DMS53 (cell line): Measurements from ENCODE around the gene CTNNAL1.
"Not testable (repeated sequence)": the region's sequence is repeated elsewhere in the genome, so short reads cannot be mapped to it uniquely, and the experiment has no call there.

Experiments used
- DNase-seq: peaks from one replicate; lab custom pipeline; 2025; lab: John Stamatoyannopoulos, UW

Gene CTNNAL1

DNA sequence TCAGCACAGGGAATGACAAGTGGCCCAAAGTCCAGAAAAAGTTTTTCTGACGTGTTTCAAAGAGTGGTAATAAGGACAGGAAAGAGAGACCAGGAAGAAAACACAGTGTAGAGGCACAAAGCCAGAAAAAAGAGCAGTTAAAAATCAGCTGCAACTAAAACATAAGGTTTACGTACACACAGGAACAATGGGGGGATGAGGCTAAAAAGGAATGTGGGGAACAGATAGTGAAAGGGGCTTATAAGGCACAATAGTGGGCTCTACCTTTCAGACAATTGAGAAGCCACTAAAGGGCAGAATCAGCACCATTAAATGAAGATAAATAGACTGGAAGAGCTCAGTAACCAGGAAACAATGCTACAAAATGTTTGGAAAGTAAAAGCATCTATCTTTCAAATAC, 84.9 kb downstream of the CTNNAL1 start:
- no peak for DNase-seq

GRCh38 chr9:108924466-108924865, 88.8 kb downstream of the CTNNAL1 start:
- DNase-seq = no peak

DNA sequence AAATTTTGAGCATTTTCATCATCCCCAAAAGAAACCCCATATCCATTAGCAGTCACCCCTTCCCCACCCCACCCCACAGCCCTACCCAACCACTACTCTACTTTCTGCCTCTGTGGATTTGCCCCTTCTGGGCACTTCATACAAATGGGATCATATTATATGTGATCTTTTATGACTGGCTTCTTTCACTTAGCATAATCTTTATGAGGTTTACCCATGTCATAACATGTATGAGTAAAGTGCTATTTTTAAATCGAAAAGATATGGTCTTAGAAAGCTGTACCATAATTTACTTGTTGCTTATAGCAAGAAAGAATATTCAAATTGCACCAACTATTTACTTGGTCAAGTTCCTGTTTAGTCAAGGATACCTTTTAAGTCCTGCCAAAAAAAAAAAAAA, 92.1 kb downstream of the CTNNAL1 start:
- no peak for DNase-seq

GRCh38 chr9:108920401-108920800, 92.9 kb downstream of the CTNNAL1 start:
- DNase-seq = not testable (repeated sequence)

- peak; percentile 5 for DNase-seq
These were observed 93.8 kb downstream of the CTNNAL1 start for GRCh38 chr9:108919517-108919916.

- DNase-seq = no peak
These were observed 99.9 kb downstream of the CTNNAL1 start for GRCh38 chr9:108913391-108913790.

GRCh38 chr9:108911820-108912219, 101.5 kb downstream of the CTNNAL1 start:
- DNase-seq = no peak

DNA sequence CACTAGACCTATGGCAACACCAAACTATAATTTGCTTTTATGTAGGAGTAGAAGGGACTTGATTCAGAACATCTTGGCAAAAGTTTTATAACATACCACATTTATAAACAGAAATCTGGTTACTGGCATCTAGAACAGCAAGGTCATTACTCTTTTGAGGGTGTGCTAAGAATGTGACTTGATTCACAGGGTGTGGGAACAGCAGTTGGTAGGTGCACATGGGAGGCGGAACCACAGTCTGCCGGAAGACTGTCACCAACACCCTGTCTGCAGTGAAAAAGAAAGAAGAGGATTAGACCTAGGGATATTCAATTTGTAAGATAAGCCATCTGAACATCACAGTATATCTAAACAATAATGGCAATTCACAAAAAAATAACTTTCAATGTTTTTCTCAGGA, 102.4 kb downstream of the CTNNAL1 start:
- DNase-seq = no peak

DNA sequence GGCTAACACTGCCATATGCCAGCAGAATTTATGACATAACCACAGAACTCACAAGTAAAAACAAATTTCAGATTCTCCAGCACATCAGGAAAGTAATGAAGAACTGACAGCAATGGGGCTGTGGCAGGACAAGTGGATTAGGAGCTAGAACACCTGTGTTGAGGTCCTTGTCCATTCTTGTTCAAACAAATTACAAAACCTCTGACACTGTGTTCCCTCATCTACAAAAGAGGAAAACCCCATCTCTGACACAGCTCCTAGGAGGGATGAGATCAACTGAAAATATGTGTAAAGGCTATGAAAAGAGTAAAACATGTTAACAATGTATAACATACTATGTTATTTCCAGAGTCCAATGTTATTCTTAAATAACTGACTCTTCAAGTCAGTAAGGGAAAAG, 102.9 kb downstream of the CTNNAL1 start:
- peak; percentile 36 for DNase-seq

DNA sequence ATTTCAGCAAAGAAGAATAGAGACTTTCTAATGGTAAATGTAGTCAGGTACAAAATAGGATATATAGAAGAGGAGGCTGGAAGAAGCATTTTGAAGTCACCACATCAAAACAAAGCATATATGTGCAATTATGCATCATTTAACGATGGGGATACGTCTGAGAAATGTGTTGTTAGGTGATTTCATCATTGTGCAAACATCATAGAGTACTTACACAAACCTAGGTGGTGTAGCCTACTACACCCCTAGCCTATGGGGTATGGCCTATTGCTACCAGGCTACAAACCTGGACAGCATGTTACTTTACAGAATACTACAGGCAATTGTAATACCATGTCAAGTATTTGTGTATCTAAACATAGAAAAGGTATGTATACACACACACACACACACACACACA, 107.8 kb downstream of the CTNNAL1 start:
- peak; percentile 56 for DNase-seq

- no peak for DNase-seq
These were observed 109.1 kb downstream of the CTNNAL1 start for GRCh38 chr9:108904161-108904560.

DNA sequence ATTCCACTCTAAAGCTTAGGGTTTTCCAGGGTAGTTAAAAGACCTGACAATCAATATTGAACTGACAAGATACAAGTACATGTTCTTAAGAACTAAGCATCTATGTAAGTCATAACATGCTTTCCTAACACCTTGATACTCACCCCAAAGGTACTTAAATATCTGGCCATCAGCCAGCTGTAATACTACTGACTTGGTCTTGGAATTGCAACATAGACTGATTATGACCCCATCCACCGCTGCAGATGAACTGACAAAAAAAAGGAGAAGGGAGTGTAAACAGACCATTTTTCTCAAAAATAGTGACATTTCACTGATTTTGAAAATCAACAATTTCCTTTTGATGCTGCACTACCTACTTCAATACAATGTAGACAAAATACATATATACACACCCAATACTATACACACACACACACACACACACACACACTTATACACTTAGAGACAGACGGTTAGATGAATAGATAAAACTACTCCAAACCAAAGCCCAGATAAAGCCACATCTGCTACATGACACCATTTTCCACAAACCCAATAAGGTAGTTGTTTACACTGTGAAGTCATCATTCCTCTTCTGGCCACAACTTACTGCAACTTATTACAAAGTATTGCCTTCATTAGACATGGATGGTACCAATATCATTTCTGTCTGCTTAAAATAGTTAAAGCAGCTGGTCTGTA, 109.7 kb downstream of the CTNNAL1 start:
- DNase-seq = peak; percentile 72

GRCh38 chr9:108900176-108900575, 113.1 kb downstream of the CTNNAL1 start:
- no peak for DNase-seq

DNA sequence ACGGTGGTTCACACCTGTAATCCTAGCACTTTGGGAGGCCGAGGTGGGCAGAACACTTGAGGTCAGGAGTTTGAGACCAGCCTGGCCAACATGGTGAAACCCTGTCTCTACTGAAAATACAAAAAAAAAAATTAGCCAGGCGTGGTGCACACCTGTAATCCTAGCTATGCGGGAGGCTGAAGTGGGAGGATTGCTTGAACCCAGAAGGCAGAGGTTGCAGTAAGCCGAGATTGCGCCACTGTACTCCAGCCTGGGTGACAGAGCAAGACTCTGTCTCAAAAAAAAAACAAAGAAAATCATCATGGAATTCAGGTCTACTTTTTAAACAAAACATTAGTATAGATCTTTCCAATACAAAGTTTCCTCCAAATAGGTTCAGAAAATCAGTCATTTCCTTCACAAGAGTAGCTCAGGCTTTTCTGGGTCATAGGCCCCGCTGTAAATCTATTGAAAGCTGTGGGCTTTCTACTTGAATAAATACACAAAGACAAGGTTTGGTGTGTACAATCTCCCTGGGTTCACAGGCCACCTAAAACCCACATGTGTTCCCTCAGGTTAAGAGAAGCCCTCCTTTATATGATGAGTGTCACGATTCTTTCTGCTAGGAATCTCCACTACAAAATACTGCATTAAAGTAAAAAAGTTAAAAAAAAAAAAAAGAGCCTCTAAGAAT, 114.1 kb downstream of the CTNNAL1 start:
- DNase-seq = not testable (repeated sequence)

DNA sequence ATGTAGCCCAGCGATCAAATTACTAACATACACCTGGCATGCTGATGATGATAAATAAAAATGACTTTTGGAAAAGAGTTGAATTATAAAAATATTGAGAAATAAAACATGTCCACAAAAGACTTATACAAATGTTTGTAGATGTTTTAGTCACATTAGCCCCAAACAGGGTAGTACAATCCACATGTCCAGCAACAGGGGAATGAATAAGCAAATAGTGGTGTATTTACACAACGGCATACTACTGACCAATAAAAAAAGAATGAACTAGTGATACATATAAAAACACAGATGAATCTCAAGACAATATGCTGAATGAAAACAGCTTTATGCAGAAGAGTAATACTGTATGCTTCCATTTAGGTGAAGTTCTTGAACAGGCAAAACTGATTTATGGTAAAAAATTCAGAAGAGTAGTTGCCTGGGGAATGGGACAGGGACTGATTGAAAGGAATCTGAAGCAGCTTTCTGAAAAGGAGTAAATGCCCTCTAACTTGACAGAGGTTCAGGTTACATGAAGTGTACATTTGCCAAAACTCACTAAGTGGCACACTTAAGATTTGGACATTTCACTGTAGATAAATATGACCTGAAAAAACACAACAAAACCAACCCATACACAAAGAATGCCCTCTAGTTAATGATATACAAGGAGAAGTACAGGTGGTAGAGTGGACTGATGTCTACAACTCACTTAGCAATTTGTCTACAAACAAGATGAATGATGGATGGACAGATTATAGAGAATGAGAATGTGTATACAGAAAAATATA, 115.8 kb downstream of the CTNNAL1 start:
- DNase-seq = no peak

- DNase-seq = no peak
These were observed 118.9 kb downstream of the CTNNAL1 start for GRCh38 chr9:108894225-108894997.
